HL-60/S4 treated with retinoic acid at 250 ng/mL for 4 days and 3 days (cell line): Measurements from ENCODE around the gene ASB10.

Source experiments
- in situ Hi-C: fragments of 300-500 bp; cut with MboI; formaldehyde crosslinking; loops from 2 replicates; pipeline ENCODE4 v1.7.0; 2022; ENCODE audit warnings: low sequenced_read_pairs

Gene ASB10

DNA sequence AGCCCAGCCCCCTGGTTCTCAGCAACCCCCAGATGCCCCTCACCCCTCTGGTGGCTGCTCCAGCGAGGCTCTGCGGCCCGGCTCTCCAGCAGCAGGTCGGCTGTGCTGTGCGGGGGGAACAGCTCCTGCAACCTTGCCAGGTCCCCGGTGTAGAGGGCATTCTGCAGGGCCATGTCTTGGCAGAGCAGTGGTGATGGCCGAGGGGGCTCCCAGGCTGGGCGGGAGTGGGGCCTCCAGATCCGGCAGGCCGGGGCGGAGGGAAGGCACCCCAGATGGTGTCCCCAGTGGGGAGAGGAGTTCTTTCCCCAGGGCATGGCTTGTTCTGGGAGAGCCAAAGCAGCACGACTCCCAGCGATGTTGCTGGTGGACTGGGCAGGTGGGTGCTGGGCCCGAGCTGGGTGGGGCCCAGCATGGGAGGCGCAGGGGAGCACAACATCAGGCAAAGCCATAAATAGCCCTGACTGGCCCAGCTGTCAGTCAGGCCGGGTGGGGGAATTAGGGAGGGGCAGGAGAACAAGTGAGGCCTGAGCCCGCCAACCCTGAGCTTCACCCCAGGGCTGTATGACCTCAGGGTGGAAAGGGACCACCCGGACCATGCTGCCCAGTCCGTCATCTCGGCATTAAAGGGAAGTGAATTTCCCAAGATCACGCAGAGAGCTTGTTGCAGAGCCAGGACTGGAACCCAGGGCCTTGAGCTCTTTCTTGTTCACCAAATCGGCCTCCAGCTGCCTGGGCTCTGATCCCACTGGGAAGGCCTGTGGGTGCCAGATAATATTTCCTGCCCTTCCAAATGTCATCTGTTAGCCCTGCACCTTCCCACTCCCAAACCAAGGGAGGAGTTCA, 580 bp upstream of the ASB10 start:
- in situ Hi-C loops = no loop called here

DNA sequence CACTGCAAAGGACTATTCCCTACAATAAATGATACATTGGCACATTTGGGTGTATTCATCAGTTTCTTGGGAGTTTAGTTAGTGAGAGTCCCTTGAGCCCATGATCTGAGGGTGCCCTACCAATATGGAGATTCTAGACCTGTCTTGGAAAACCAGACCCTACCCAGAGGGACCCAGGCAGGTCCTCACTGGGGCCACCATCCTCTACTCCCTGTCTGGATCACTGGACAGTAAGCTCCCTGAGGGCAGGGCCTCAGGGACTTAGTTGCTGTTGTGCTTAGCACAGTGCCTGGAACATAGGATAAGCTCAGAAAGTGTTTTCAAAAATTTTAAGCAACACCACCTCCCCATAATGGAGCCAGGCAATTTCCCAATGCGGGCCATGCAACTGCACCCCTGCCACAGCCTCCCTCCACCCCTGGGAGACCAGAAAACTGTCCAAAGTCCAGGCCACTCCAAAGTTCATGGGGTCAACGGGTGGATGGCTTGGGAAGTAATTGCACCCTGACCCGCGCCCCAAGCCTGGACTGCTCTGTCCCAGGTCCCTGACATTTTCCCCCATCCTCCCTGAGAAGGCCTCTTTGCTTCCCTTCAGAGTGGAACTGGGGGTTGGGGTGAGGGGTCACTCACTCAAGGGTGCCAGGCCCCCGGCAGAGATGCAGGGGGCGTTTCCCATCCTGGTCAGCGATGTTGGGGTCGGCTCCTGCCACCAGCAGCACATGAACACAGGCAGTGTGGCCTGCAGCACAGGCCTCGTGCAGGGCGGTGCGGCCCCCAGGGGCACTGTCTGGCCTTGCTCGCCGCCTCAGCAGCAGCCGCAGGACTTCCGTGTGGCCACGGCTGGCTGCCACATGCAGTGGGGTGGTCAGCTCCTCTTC, 1.0 kb downstream of the ASB10 start:
- in situ Hi-C loops = no loop called here

DNA sequence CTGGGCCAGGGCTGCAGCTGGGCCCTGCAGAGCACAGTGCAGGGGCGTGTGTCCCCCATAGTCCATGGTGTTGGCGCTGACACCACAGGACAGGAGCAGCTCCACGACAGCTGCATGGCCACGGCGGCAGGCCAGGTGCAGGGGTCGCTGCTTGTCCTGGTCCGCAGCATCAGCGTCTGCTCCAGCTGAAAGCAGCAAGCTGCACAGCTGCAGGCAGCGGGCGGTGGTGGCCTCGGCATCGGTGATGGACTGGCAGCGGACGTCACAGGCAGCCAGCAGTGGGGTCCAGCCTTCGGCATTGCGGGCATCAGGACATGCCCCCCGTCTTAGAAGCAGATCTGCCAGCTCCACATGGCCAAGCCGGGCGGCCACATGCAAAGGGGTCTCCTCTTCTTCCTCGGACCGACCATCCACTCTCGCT, 6.0 kb downstream of the ASB10 start:
- in situ Hi-C loops = no loop called here

DNA sequence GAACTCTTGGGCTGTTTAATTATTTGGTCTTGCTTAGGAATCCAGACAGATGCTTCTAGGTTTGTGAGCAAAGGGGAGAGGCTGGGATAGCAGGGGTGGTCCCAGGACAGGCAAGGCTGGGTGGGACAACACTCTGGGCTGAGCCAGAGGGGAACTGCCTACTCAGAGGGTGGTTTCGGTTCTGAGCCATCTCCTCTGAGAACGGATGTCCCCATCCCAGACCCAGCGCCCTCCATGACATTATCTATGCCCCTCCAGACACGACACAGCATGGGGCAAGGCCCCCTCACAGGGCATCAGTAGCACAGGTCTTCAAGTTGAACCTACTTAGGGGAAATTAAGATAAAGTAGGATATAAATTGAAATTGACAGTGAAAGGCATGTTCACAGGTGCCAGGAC, 7.1 kb downstream of the ASB10 start:
- in situ Hi-C loops = no loop called here

DNA sequence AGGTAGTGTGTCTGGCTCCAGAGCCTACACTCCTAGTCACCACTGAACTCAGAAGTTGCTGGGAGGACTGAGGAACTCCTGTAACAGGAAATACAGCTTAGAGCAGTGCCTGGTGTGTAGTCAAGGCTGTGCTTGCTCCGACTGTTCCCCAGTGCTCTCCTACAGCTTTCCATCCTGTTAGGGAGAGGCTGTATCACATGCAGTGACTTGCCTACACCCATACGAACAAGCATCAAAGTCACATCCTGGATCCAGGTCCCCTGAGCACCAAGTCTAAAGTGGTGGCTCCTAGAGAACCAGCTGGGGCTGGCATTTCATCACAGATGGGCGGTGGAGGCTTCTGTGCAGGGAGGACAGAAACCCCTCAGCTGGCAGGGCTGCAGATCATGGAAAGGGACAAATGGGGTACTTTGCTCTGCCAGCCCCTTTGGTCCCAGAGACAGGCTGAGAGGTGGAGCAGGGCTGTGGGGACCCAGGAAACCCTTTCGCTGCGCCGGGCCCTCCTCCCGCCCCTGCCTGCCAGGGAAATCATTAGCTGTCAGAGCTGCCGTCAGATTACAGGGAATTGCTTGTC, 7.7 kb downstream of the ASB10 start:
- in situ Hi-C loops = no loop called here

DNA sequence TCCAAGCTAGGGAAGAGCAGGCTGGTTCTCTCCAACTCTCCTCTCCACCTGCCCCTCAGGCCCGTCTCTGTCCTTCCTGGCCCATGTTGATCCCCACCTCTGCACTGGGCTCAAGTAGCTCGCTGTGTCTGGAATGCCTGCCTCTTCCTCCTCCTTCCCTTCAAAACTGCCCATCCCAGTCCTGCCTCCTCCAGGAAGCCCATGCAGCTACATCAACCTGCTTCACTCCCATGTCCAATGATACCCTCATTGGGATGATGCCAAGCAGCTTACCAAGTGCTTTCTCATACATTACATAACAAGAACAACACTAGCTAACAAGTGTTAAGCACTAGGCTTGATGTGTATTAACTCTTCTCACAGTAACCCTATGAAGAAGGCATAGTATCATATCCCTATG, 8.2 kb downstream of the ASB10 start:
- in situ Hi-C loops = no loop called here

DNA sequence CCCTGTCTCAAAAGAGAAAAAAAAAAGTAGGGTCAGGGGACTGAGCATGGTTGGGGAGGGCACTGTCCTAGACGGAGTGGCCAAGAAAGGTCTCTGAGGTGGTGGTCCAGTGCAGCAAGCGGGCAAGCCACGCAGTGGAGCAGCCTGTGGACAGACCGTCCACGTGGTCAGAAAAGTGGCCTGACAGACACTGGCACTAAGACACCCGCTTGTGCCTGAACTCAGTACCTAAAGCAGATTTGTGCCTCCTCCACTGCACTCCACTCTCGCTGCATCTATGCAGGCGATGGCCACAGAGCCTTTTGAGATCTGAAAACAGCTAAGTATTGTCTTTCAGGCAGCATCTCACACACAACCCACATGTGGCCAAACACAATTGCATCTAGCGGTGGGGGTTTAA, 8.8 kb downstream of the ASB10 start:
- in situ Hi-C loops = no loop called here

DNA sequence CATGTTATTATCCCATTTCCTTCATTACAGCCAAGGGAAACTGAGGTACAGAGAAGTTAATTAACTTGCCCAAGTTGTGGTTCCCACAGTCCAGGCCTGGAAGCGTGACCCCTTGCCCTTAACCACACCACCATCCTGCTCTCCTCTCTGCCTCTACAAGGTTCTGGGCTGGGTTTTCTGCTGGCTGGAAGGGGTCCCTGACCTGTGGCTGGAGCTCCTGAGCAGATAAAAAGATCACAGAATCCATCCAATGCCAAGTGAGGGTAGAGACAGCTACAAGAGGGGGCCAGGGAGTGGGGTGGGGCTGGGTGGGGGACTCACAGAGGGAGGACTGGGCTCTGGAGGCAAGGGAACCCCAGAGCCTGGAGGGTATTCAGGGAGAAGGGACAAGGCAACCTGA, 9.7 kb downstream of the ASB10 start:
- in situ Hi-C loops = no loop called here

DNA sequence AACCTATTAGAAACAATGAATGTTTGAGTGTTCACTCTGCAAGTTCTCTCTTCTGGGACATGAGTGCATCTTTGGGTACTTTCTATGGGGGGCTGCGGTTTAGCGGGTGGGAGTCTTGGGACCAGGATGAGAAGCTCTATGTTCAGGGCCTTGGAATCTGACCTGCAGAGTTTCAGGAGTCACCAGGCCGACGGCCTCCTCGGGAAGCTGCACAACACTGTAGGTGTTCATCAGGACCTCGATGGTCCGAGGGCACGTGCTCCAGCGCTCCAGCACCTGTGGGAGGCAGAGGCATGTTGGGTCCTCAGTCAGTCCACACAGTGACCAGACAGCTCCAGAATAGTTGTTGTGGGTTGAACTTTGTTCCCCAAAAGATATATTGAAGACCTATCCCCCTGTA, 10.6 kb downstream of the ASB10 start:
- in situ Hi-C loops = no loop called here

DNA sequence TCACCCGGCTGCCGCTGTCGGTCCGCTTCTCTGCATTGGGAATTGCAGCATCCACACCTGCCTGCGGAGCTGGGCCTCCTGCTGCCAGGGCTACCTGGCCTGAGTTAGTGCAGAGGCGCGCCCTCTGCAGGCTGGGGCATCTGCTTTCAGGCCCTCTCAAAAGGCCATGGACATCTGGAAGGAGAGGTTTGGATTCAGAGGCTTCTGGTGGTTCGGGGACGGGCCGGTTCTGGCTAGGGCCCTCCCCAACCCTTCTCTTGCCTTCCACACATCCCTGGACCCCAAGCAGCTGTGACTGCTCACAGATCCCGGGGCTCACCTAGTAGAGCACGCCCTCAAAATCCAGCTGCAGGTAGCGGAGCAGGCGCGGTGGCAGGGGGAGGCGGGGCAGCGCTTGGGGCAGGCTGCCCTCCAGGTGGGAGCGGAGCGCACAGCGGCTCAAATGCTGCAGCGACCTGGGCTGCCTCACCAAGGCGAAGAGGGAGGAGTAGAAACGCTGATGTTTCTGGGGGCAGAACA, 11.2 kb downstream of the ASB10 start:
- in situ Hi-C loops = no loop called here

DNA sequence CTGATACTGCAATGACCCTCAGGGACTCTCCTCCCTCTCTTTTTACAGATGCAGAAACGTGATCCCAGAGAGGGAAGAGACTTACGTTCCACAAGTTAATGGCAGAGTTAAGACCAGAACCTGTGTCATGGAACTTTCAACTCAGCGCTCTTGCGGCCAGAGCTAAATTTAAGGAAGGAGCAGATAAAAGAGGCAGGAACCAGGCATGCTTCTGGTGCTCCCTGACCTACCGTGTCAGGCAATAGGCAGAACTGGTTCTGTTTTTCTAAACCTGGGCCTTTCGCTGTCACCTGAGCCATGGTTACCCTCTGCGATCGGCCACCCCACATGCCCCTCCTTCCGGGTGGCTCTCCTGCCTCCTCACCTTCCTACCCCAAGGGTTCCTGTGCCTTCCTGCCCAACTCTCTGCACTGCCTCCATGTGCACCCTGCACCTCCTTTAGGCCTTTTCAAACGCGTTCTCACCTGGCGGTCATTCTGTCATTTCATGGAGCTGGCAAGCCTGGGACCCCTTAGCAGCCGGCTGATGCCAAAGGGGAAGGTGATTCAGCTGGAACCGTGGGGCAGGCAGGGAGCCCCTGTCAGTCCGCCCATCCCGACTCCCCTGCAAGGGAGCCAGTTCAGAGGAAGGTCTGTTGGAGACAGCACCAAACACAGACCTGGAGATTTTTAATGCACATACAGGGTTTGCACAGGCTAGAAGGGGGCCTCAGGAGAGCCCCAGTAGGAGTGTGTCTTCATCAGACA, 11.8 kb downstream of the ASB10 start:
- in situ Hi-C loops = no loop called here

DNA sequence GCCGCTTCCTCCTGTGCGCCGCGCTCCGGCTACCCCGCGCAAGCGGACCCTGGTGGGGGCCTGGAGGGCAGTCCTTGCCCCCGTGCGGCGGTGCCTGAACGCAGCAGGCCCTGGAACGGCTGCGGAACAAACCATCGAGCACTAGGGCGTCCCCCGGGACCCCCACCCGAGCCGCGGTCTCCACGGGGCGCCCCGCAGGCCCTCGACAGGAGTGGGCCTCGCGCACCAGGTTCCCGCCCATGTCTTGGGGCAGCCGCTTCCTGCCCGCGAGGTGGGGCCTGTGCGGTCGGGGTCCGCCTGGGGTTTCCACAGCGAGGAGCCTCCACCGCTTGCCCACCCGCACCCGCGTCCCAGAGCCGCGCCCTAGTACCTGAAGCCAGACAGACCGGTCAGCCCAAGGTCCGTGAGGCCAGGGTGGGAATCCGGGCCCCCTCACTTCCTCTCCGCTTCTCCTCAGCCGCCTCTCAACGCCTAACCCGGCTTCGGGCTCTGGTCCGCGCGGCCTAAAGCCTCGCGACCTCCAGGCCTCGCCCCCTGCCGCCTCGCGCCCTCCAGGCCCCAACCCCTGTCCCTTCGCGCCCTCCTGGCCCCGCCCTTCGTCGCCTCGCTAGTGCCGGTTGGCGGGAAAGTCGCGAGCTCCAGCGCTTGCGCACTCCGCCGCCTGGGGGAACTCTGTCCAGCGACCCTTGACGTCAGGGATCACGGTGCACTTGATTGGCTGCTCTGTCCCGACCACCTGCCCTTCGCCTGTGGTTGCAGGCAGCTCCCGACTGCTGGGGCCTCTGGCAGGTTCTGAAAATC, 12.6 kb downstream of the ASB10 start:
- in situ Hi-C loops = no loop called here

DNA sequence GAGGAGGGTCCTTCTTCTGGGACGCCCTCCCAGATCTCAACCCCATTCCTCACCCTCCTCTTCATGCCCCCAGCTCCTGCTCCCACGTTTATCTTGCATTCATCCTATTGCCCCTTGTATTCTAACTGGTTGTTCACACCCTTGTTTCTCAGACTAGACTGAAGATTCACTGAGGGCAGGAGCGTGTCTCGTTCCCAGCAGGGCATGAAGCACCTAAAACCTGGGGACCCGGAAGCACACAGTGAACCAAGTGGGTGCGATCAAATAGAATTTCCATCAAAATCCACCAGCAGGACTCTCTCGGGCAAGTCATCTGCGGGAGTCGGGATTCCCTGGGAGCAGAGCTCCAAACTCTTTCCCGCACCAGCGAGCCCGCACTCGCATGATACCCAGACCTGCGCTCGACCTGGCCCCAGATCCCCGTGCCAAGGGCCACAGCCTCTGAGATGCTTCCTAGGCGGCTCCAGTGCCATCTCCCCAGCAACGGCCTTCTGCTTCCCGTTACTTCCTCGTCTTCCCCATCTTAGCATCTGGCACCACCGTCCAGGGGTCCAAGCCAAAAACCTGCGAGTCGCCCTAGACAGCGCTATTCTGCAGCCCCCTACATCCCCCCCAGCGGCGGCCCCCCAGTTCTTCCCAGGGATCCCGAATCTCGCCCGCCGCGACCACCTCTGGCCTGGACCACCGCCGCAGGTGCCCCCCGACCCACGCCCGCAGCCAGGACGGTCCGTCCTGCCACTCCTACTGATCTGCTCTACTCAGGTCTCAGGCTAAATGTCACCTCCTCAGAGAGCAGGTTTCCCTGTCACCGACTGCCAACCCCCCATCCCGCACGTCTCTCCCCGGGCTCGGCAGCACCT, 13.4 kb downstream of the ASB10 start:
- in situ Hi-C loops = no loop called here

DNA sequence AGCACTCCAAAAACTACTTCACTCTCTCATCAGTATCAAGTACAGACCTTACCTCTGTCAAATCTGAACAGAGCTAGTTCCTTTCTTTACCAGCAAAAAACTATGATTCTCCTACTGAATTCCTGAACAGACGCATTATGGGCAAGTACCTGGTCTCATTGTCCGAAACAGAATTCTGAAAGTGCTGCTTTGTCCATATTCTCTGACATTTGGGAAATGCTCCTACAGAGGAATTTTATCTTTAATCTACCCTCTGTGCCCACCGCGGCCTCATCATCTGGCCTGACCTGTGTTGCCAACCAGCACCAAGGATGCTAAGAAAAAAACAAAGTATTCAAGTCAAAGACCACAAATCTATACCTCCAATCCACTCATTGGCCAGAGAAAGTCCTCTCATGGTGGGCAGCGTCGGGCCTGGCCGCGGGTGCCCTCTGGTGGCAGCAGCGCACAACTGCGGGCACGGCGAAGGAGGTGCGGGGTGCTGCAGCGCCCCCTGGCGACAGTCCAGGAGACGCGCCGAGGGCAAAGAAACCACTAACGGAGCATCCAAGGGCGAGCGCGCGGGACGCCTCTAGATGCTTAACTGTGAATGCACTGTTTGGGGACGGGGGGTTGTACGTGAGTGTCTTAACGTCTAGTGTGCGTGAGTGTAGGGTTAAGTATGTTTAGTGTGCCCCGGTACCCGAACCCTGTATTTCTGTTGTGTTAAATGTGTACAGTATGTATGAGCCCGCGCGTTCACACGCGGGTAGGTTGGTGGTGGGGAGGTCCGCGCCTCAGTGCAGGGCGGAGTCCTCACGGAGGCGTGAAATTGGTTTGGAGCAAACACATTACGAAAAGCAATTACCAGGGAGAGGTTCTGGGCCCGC, 14.5 kb downstream of the ASB10 start:
- in situ Hi-C loops = no loop called here

DNA sequence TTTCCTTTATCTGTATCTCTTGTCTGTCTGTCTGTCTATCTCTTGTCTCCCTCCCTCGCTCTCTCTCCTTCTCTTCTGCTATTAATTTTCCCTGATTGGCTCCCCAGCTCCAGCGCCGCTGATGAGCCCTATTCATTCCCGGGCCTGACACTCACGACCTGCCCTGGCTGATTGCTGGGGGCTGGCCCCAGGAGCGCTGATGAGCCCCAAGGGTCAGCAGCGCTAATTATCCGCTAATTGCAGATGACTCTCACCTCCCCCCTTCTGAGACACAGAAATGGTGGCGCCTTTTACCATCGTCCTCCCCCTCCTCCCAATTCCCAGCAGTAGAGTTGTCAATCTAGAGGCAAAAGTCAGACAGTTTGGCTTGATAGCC, 18.3 kb downstream of the ASB10 start:
- in situ Hi-C loops = no loop called here

DNA sequence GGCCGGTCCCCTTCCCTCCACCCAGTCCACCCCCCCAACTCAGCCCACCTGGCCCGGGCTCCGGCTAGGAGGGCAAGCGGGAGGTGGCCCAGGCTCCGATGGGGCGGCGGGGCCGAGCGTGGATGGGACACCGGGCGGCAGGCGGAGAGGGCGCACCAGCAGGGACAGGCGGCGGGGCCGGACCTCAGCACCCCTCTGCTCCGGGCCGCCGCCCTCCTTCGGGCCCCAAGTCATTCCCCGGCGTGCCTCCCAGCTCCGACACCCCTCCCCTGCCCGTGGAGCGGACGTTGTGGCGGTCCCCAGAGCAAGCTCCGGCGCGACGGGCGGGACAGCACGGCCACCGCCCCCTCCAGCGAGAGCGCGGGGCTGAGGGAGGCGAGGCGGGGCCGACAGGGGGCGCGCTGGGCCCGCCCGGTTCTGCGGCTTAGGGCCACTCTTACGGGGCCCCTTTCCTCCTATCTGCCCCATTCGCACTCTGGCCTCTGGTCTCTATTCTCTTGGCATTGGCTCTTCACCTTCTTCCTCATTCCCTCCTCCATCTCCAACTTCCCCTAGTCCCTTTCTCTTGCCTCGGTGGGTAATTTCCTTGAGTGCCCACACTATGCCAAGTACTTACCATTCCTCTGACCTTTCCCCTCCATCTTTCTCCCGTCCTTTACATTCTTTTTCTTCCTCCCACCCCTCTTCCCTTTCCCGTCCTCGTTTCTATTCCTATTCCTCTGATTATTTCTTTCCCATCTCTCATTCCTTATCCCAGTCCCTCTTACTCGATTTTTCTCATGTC, 18.9 kb downstream of the ASB10 start:
- in situ Hi-C loops = no loop called here

DNA sequence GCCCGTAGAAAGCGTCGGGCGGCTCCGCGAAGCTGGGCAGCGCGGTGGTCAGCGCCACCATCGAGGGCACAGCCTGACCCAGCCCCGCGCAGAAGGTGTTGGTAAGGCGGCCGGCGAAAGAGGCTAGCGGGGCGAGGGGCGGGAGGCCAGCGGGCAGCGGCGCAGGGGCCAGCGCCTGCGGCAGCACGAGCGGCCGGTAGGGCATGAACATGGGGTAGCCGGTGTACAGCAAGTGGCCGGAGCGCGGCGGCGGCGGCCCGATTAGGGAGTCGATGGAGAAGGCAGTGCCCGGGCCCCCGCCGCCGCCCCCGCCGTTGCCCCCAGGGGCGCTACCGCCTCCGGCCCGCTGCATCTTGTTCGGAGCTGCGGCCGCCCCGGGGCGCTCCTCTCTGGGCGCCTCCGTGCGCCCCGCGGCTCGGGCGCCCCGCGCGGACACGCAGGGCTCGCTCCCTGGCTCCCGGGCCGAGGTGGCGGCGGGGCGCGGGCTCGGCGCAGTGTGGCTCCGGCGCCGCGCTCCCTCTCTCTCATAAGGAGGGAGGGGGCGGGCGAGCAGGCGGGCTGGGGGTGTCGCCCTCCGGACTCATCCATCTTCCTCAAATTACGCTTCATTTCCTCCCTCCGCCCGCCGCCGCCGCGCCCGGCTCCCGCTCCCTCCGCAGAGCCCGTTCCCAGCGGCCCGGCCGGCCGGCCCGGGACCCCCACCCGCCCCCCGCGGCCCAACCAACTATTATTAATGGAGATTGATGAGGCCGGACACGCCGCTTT, 19.7 kb downstream of the ASB10 start, which contains the start of gene GBX1:
Gene GBX1 (minus strand): TSS at position 498 of the 765 bp plus-strand sequence. CDS start 146 bp downstream, at position 352.
- in situ Hi-C loops = no loop called here
